MM.1S (cell line): ENCODE results near the gene CREB5.

Experiments used
- CTCF ChIP-seq: fragments of 300-600 bp; sonication (generic); IDR thresholded peaks from 2 replicates; pipeline ENCODE4 v1.5.1; 2016; ENCODE audit warnings: antibody characterized with exemption, low read length, mixed read lengths
- EZH2 ChIP-seq: fragments of 300-600 bp; sonication (generic); optimal IDR thresholded peaks from 2 replicates; pipeline ENCODE3; 2017; ENCODE audit warnings: low read depth, mild to moderate bottlenecking, antibody characterized with exemption, low read length, mixed read lengths

- no peak for TF ChIP-seq CTCF
- no peak for TF ChIP-seq EZH2
Measured at GRCh38 chr7:28847681-28848080, 435.4 kb downstream of the CREB5 start.
